HG02840 (cell line): ENCODE measurements around the gene BTBD16.

Source experiments
- ATAC-seq: cut with Tn5 transposase; IDR thresholded peaks from one replicate; pipeline ENCODE4 v1.9.1; 2021; ENCODE audit warnings: mild to moderate bottlenecking, moderate library complexity, moderate number of reproducible peaks; ENCODE audit not compliant: unreplicated experiment, low FRiP score

BTBD16 gene

GRCh38 chr10:122292376-122292775 lies 21.3 kb downstream of the BTBD16 start:
- ATAC-seq: no peak

- ATAC-seq: no peak
Measured at GRCh38 chr10:122293156-122293960, 22.3 kb downstream of the BTBD16 start.

GRCh38 chr10:122293961-122294380 lies 22.9 kb downstream of the BTBD16 start:
- no peak for ATAC-seq

GRCh38 chr10:122294511-122295450 lies 23.7 kb downstream of the BTBD16 start:
- ATAC-seq: no peak

- ATAC-seq: no peak
Measured at GRCh38 chr10:122295451-122295809, 24.3 kb downstream of the BTBD16 start.

- no peak for ATAC-seq
Measured at GRCh38 chr10:122296363-122297120, 25.4 kb downstream of the BTBD16 start.

- ATAC-seq: no peak
Measured at GRCh38 chr10:122297583-122297982, 26.5 kb downstream of the BTBD16 start.

- ATAC-seq: no peak
Measured at GRCh38 chr10:122298206-122298597, 27.1 kb downstream of the BTBD16 start.

GRCh38 chr10:122298598-122299301 lies 27.7 kb downstream of the BTBD16 start:
- ATAC-seq: no peak

- no peak for ATAC-seq
Measured at GRCh38 chr10:122299423-122300075, 28.5 kb downstream of the BTBD16 start.

GRCh38 chr10:122301055-122301810 lies 30.1 kb downstream of the BTBD16 start:
- no peak for ATAC-seq

GRCh38 chr10:122301811-122302115 lies 30.7 kb downstream of the BTBD16 start:
- no peak for ATAC-seq

- no peak for ATAC-seq
Measured at GRCh38 chr10:122302315-122302714, 31.2 kb downstream of the BTBD16 start.

- ATAC-seq: no peak
Measured at GRCh38 chr10:122303271-122304053, 32.4 kb downstream of the BTBD16 start.

GRCh38 chr10:122304054-122304579 lies 33.0 kb downstream of the BTBD16 start:
- no peak for ATAC-seq

- no peak for ATAC-seq
Measured at GRCh38 chr10:122306282-122306681, 35.2 kb downstream of the BTBD16 start.

GRCh38 chr10:122306744-122307143 lies 35.6 kb downstream of the BTBD16 start:
- ATAC-seq: no peak
